HCT116 (cell line): ENCODE measurements around the gene NT5DC3. TPM values are rescaled to one million over a fixed set of nuclear protein-coding genes. Genes with fewer than 3 reads are reported as not detected.

ENCODE experiments used
- ATAC-seq: fragments of 200-7000 bp; cut with Tn5 transposase; 2 replicates; pipeline ENCODE4 v1.9.1; 2020; ENCODE audit warnings: mild to moderate bottlenecking, moderate library complexity
- BruUV-seq: library from RNA; stranded (reverse); fragments of 400-500 nt; replicated peaks from 2 replicates; lab custom pipeline; 2021; lab: Mats Ljungman, UMichigan
- CTCF ChIA-PET: fragments of 300-600 bp; sonication (Branson Sonifier 250); formaldehyde crosslinking; loops from one replicate; lab custom pipeline; 2021; ENCODE audit warnings: antibody characterized with exemption; lab: Charles Lee
- POLR2A ChIA-PET: fragments of 300-600, 350-600 bp; sonication (Branson Sonifier 250); formaldehyde crosslinking; loops from one replicate; lab custom pipeline; 2021; ENCODE audit warnings: antibody characterized with exemption; lab: Charles Lee
- RAD21 ChIA-PET, 2 experiments: fragments of 300-600 bp; sonication (Branson Sonifier 250); formaldehyde crosslinking; loops; one replicate each; lab custom pipeline; 2023; ENCODE audit warnings: low total read pairs in 2 of 2; ENCODE audit not compliant: uncharacterized antibody in 2 of 2, unreplicated experiment in 2 of 2, low non-redundant PET in 1 of 2; lab: Charles Lee
- DNase-seq: peaks from one replicate; pipeline ENCODE4 v3.0.0-alpha.2; 2010; ENCODE audit warnings: low read depth, low spot score
- H2AFZ ChIP-seq: fragments of 200-600 bp; shearing (Covaris generic), sonication (generic); 2 replicates; pipeline ENCODE4 v1.6.1; 2017; ENCODE audit warnings: low read depth, mixed run types, mixed read lengths, antibody characterized with exemption, low read length; ENCODE audit not compliant: poor library complexity, severe bottlenecking
- H3K27ac ChIP-seq: 2 replicates; pipeline ENCODE4 v1.5.1; 2012; ENCODE audit warnings: low read depth, low read length
- H3K27me3 ChIP-seq: fragments of 200-600 bp; sonication (generic); 2 replicates; pipeline ENCODE4 v1.6.1; 2016; ENCODE audit warnings: mixed run types, low read length, mixed read lengths; ENCODE audit not compliant: insufficient read depth
- H3K36me3 ChIP-seq, 2 experiments: fragments of 200-500 bp in 1 of 2; fragments of 200-600 bp in 1 of 2; sonication (Bioruptor generic) in 1 of 2; sonication (generic) in 1 of 2; 2 replicates each; pipeline versions ENCODE4 v1.5.1 to v1.6.1; 2014 to 2016; ENCODE audit warnings: low read length in 2 of 2, inconsistent platforms in 1 of 2, mixed read lengths in 1 of 2, mixed run types in 1 of 2; ENCODE audit not compliant: insufficient read depth in 2 of 2, control insufficient read depth in 1 of 2
- H3K4me1 ChIP-seq, 2 experiments: fragments of 200-600 bp in 1 of 2; sonication (generic) in 1 of 2; 2 replicates each; pipeline versions ENCODE4 v1.5.1 to v1.6.1; 2012 to 2017; ENCODE audit warnings: low read length in 2 of 2, inconsistent platforms in 1 of 2, mild to moderate bottlenecking in 1 of 2, mixed read lengths in 1 of 2, mixed run types in 1 of 2, moderate library complexity in 1 of 2; ENCODE audit not compliant: insufficient read depth in 2 of 2, control insufficient read depth in 1 of 2
- H3K4me2 ChIP-seq: fragments of 200-600 bp; sonication (generic); 2 replicates; pipeline ENCODE4 v1.6.1; 2017; ENCODE audit warnings: mixed run types, low read length, mixed read lengths
- H3K4me3 ChIP-seq, 2 experiments: fragments of 200-600 bp in 1 of 2; sonication (generic) in 1 of 2; replicated peaks in 1 of 2; 2 replicates each; pipeline ENCODE4 v1.5.1; 2011 to 2016; ENCODE audit warnings: low read length in 2 of 2, control low read depth in 1 of 2, low read depth in 1 of 2, mild to moderate bottlenecking in 1 of 2, mixed read lengths in 1 of 2, mixed run types in 1 of 2
- H3K79me2 ChIP-seq: fragments of 200-600 bp; sonication (generic); 2 replicates; pipeline ENCODE4 v1.6.1; 2017; ENCODE audit warnings: mild to moderate bottlenecking, mixed run types, low read length, moderate library complexity, mixed read lengths; ENCODE audit not compliant: insufficient read depth
- H3K9ac ChIP-seq: fragments of 200-600 bp; sonication (generic); 2 replicates; pipeline ENCODE4 v1.6.1; 2016; ENCODE audit warnings: low read length, mixed read lengths
- H3K9me2 ChIP-seq: fragments of 200-600 bp; sonication (generic), shearing (Covaris generic); 2 replicates; pipeline ENCODE4 v1.6.1; 2017; ENCODE audit warnings: mixed run types, mild to moderate bottlenecking, moderate library complexity; ENCODE audit not compliant: insufficient read depth
- H3K9me3 ChIP-seq, 2 experiments: fragments of 200-500 bp in 1 of 2; fragments of 200-600 bp in 1 of 2; sonication (Bioruptor generic) in 1 of 2; sonication (generic) in 1 of 2; 2 replicates each; pipeline ENCODE4 v1.6.1; 2014 to 2017; ENCODE audit warnings: low read length in 2 of 2, mixed read lengths in 2 of 2, inconsistent platforms in 1 of 2, low read depth in 1 of 2, mild to moderate bottlenecking in 1 of 2, mixed run types in 1 of 2, moderate library complexity in 1 of 2; ENCODE audit not compliant: control insufficient read depth in 1 of 2, insufficient read depth in 1 of 2
- H4K20me1 ChIP-seq: fragments of 200-600 bp; sonication (generic), shearing (Covaris generic); 2 replicates; pipeline ENCODE4 v1.6.1; 2017; ENCODE audit warnings: mixed run types, mild to moderate bottlenecking, moderate library complexity; ENCODE audit not compliant: insufficient read depth
- CEBPB ChIP-seq: IDR thresholded peaks from 2 replicates; pipeline ENCODE4 v1.6.1; 2012; ENCODE audit warnings: low read depth
- EZH2 ChIP-seq: fragments of 200-600 bp; sonication (generic); IDR thresholded peaks from 2 replicates; pipeline ENCODE4 v1.6.1; 2017; ENCODE audit warnings: antibody characterized with exemption, mixed run types
- EZH2phosphoT487 ChIP-seq: fragments of 200-600 bp; IDR thresholded peaks from 2 replicates; pipeline ENCODE4 v1.6.1; 2018; ENCODE audit warnings: antibody characterized with exemption, borderline replicate concordance
- FOSL1 ChIP-seq: IDR thresholded peaks from 2 replicates; pipeline ENCODE4 v1.6.1; 2012; ENCODE audit warnings: low read depth
- JUND ChIP-seq: IDR thresholded peaks from 2 replicates; pipeline ENCODE4 v1.6.1; 2012
- RAD21 ChIP-seq: IDR thresholded peaks from 2 replicates; pipeline ENCODE4 v1.6.1; 2012; ENCODE audit warnings: low read depth, mild to moderate bottlenecking
- TCF7L2 ChIP-seq: IDR thresholded peaks from 2 replicates; pipeline ENCODE4 v1.7.0; 2011; ENCODE audit warnings: borderline replicate concordance, inconsistent platforms; ENCODE audit not compliant: insufficient read depth, insufficient read length; ENCODE audit errors: extremely low read depth
- ZFX ChIP-seq: fragments of 450-650 bp; IDR thresholded peaks from 2 replicates; pipeline ENCODE4 v1.6.1; 2017
- intact Hi-C: fragments of 100-400 bp; cut with micrococcal nuclease; formaldehyde crosslinking; loops from 2 replicates; pipeline ENCODE4 v1.10.0; 2022
- total RNA-seq: library from RNA; stranded (reverse); gene quantifications from one replicate; pipeline ENCODE4 v1.2.1, GENCODE V29; 2021; ENCODE audit not compliant: unreplicated experiment

Gene NT5DC3
- total RNA-seq, 1 experiment from 2014 or later: 18.7 TPM

DNA sequence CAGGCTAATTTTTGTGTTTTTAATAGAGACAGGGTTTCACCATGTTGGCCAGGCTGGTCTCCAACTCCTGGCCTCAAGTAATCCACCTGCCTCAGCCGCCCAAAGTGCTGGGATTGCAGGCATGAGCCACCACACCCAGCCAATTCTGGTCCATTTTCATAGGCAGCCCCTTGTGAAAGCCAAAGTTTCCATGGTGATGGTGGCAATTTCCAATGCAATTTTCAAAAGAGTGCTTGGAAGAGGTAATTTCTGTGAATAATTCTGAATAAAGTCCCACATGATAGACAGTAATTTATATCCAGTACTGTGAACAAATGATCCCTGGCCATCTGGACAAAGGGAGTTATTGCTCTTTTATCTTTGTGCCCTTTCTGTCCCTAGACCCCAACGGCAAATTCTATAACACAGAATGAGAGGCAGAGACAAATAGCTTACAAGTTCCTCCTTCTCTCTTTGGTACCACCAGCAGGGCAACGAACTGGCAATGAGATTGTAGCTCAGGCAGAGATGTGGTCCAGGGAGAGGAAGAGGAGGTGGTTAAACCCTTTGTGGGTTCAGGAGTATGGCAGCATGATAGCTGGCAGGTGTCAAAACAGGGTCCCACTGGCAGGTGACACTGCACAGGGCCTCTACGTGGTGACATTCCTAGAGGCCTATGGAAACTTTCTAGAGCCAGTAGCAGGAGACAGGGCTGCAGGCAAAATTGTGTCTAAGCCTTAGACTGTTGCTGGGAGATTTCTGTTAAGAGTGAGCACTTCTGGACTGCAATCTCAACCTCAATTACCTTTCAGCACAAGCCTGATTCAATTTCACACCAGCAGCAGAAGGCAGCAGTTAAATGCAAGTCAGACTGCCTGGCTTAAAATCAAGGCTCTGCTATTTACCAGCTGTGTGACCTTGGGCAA lies 46.5 kb downstream of the NT5DC3 start:
- no TSS peak for BruUV-seq
- ChIA-PET RAD21 (no interaction called here), POLR2A (no interaction called here), CTCF (no interaction called here)
- H3K27ac ChIP-seq: no peak overlapping the region
- no peak for TF ChIP-seq ZFX
- TF ChIP-seq EZH2phosphoT487: no peak
- no peaks in the 10 kb centered on the region for H3K9me2 ChIP-seq
- no peak overlapping the region for H3K4me3 ChIP-seq
- H3K9ac ChIP-seq: no peak overlapping the region
- intact Hi-C loops: no loop called here
- DNase-seq (no peak), ATAC-seq (no peak)
- peaks cover 0 to 5% of the 10 kb centered on the region in 2 experiments; a peak in 1 of 4 replicates for H3K4me1 ChIP-seq
- H3K36me3 ChIP-seq: peaks cover 10 to 15% of the 10 kb centered on the region in 2 experiments
- no peak overlapping the region for H2AFZ ChIP-seq
- H3K9me3 ChIP-seq: no peaks in the 10 kb centered on the region
- no peaks in the 10 kb centered on the region for H4K20me1 ChIP-seq
- no peaks in the 10 kb centered on the region for H3K79me2 ChIP-seq
- no peaks in the 10 kb centered on the region for H3K27me3 ChIP-seq
- no peak overlapping the region for H3K4me2 ChIP-seq

DNA sequence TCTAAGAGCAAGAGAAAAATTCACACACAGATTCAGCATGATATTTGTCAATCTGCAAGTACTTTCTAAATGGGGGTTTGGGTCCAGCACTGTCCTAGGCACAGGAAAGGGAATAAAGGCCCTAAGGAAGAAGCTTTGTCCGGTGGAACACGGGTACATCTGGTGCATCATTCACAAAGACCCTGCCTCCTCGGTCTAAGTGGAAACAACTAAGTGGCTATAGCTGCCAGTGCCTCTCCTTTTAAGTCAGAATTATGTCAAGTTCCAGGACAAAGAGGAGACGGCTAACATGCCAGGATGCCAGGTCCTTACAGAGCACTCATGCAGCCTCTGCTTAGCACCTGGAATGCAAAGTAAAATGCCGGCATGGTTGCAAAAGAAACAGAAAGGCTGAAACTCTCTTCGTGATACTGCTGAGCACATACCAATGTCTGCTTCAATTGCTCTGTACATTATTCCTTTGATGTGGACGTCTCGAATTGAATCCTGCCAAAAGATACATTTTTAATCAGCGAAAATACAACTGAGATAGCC lies 47.5 kb downstream of the NT5DC3 start:
- ATAC-seq: no peak
- TF ChIP-seq CEBPB (no peak), JUND (no peak), EZH2 (no peak), RAD21 (no peak), FOSL1 (no peak), TCF7L2 (no peak)
- TF ChIP-seq, all 23 proteins: peak for 0
- Histone ChIP-seq H3K9ac (no peak overlapping the region), H2AFZ (no peak overlapping the region), H3K36me3 (peaks cover 10 to 18% of the 10 kb centered on the region in 2 experiments), H3K9me2 (no peaks in the 10 kb centered on the region), H3K27ac (no peak overlapping the region), H3K79me2 (no peaks in the 10 kb centered on the region), H4K20me1 (no peaks in the 10 kb centered on the region), H3K4me3 (no peak overlapping the region), H3K4me1 (no peaks in the 10 kb centered on the region; a peak in 1 of 4 replicates), H3K27me3 (no peaks in the 10 kb centered on the region), H3K9me3 (no peaks in the 10 kb centered on the region), H3K4me2 (no peak overlapping the region)
- CTCF ChIA-PET: no interaction called here
- RAD21 ChIA-PET: no interaction called here
- no TSS peak for BruUV-seq
- no peak for DNase-seq
- POLR2A ChIA-PET: no interaction called here
- intact Hi-C loops: no loop called here
